Measurements from ENCODE around the gene SERPINE1.
"Not testable (repeated sequence)": the region's sequence is repeated elsewhere in the genome, so short reads cannot be mapped to it uniquely, and the experiment has no call there.

SERPINE1 gene

DNA sequence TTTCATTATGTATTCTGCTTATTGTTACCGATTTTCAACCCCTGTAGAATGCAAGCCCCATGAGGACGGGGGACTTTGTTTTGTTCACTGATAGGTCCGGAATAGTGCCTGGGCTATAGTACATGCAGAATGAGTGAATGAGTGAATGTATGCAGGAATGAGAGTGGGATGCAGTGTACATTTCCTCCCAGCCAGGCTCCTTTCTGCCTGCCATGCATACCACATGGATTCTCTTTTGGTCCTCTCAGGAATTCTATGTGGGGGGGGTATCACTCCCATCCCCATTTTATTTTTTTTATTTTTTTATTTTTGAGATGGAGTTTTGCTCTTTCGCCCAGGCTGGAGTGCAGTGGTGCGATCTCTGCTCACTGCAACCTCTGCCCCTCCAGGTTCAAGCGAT lies 24.9 kb upstream of the SERPINE1 start:
- DNase-seq, result no peak

GRCh38 chr7:101103701-101104100 lies 23.2 kb upstream of the SERPINE1 start:
- DNase-seq, result not testable (repeated sequence)

- peak; percentile 24 to 68 (median 56) for DNase-seq
Measured at GRCh38 chr7:101104193-101104713, 22.7 kb upstream of the SERPINE1 start.

- DNase-seq, result no peak
Measured at GRCh38 chr7:101104799-101105198, 22.1 kb upstream of the SERPINE1 start.

- DNase-seq, result not testable (repeated sequence)
Measured at GRCh38 chr7:101105248-101105647, 21.7 kb upstream of the SERPINE1 start.

DNA sequence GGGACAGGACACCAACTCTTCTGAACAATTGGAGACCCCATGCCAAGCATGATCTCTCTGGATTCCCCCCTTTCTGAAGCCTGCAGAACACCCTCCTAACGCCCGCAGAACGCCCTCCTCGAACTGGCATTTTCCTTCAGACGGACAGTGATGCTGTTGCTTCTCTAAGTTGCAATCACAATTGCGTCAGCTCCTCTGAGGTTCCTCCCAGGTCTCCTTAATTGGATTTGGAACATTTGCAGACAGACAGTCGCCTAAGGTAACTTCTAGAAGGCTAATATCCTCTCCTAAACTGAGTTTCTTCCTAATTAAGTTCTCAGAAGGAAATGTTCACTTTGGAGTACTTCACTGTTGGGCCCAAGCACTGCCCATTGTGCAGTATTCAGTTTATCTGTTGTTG lies 20.5 kb upstream of the SERPINE1 start:
- DNase-seq, result peak in 3 of 4 experiments; percentile 44 to 61 (median 49)

- peak; percentile 82 to 89 (median 89) for DNase-seq
Measured at GRCh38 chr7:101108330-101108857, 18.5 kb upstream of the SERPINE1 start.

GRCh38 chr7:101108961-101109360 lies 17.9 kb upstream of the SERPINE1 start:
- no peak for DNase-seq

DNA sequence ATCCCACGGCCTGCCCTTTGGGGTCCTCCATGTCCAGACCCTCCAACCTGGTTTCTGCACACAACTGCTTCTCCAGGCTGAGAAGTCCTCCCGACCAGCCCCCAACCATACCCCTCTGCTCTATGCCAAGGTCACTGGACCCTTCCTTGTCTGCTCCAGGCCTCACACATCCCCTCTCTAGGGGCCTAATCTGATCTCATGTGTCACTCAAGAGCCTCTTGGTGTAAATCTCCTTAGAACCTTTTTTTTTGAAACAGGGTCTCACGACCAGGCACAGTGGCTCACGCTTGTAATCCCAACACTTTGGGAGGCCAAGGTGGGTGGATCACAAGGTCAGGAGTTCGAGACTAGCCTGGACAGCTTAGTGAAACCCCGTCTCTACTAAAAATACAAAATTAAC lies 17.5 kb upstream of the SERPINE1 start:
- DNase-seq, result no peak

- no peak for DNase-seq
Measured at GRCh38 chr7:101111261-101111660, 15.6 kb upstream of the SERPINE1 start.

DNA sequence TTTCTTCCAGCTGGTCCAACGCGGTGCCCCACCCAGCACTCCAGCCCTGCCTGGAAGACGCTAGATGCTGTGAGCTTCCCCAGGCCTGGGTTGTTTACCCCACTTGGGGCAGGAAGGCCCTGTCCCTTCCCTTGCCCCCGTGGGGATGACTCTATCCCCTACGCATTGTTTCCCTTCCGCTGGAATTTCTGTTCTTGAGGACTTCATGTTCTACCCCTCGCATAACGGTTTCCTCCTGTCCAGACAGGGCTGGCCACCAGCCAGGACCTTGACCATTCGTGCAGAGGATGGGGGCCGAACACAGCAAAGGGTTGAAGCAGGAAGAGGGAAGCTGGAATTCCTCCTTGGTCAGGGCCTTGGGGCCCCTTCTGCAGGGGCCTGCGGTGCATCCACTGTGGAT lies 14.7 kb upstream of the SERPINE1 start:
- DNase-seq, result no peak

DNA sequence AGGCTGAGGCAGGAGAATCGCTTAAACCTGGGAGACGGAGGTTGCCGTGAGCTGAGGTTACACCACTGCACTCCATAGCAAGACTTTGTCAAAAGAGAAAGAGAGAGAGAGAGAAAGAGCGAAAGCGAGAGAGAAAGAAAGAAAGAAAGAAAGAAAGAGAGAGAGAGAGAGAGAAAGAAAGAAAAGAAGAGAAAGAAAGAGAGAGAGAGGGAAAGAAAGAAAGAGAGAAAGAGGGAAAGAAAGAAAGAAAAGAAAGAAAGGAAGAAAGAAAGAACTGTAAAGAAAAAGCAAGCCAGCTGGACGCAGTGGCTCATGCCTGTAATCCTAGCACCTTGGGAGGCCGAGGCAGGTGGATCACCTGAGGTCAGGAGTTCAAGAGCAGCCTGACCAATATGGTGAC lies 13.8 kb upstream of the SERPINE1 start:
- not testable (repeated sequence) for DNase-seq

DNA sequence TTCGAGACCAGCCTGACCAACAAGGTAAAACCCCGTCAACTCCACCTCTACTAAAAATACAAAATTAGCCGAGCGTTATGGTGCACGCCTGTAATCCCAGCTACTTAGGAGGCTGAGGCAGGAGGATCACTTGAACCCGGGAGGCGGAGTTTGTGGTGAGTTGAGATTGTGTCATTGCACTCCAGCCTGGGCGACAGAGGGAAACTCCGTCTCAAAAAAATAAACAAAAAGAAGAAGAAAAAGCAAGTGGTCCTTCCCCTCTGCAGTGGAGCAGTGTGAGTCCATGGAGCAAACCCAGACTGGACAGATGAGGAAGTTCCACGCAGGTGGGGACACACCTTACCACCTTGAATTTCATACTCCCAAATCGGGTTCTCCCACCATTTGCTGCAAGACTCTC lies 13.1 kb upstream of the SERPINE1 start:
- DNase-seq, result no peak

DNA sequence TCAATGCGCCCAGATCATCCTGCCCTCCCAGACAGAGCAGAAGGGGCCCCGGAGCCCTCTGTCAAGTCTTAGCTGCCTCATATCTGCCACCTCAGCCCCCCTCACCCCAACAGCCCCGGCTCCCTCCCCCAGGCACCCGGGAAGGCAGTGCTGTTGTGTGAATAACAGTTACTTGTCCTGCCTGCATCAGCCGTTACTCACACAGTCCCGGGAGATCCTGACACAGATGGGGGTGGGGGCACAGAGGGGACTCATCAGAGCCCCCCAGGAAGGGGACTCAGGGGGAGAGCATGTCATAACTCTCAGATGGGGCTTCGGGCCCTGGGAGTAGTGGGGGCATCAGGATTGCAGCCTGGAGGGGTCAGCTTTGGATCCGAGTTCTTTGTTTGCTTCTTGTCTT lies 12.4 kb upstream of the SERPINE1 start:
- no peak for DNase-seq

GRCh38 chr7:101115215-101115614 lies 11.7 kb upstream of the SERPINE1 start:
- DNase-seq, result no peak

DNA sequence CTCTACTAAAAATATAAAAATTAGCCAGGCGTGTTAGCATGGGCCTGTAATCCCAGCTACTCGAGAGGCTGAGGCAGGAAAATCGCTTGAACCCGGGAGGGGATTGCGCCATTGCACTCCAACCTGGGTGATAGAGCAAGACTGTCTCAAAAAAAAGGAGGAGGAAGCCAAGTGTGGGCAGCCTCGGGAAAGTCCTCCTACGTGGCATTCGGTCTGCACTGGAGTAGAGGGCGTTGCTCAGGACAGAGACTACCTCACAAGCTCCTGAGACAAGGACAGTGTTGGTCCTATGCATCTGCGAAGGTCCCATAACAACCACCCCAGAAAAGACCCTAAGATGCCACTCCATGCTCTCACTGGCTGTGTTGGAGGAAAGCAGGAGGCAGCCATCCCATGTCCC lies 10.0 kb upstream of the SERPINE1 start:
- DNase-seq, result no peak

- DNase-seq, result no peak
Measured at GRCh38 chr7:101118856-101119255, 8.0 kb upstream of the SERPINE1 start.

GRCh38 chr7:101119876-101120275 lies 7.0 kb upstream of the SERPINE1 start:
- no peak for DNase-seq

- DNase-seq, result no peak
Measured at GRCh38 chr7:101120315-101120714, 6.6 kb upstream of the SERPINE1 start.

- not testable (repeated sequence) for DNase-seq
Measured at GRCh38 chr7:101121631-101121990, 5.3 kb upstream of the SERPINE1 start.

DNA sequence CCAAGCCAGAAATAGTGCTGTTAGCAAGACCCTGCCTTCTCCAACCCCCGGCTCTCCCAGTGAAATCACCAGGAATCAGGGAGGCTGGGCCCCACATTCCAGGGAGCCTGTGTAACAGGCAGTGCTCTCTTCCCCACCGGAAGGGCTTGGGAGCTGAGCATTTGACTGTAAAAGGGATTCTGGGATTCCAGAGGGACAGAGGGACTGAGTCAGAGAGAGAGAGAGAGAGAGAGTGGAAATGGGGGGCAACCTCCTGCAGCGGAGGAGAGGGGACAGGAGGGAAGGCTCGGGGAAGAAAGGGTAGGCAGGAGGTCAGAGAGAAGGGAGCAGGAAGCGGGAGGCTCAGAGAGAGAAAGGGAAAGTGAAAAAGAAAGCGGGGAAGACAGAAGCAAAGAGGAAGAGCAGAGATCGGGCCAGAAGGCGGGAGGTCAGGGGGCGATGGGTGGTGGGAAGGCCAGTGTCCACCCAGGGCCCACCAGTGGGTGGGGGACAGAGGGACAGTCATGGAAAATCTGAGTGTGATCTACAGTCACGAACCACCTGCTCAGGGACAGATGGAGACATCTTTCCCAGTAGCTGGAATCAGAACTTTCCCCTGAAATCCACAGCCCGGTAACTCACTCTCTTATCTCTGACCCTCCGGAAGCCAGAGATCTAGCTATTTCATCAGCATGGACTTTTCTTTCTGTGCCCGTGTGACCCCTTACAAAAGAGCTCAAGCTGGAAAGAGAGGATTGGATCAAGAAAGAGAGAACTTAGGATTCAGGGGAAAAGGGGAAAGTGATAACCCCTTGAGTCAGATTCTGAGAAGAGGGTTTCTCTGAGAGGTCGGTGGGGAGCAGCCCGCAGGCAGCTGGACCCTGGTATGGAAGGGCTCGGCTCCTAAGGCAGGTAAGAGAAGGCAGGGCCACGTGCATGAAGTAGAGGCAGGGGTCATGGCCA lies 4.6 kb upstream of the SERPINE1 start:
- peak in 2 of 4 experiments; percentile 29 to 45 for DNase-seq

DNA sequence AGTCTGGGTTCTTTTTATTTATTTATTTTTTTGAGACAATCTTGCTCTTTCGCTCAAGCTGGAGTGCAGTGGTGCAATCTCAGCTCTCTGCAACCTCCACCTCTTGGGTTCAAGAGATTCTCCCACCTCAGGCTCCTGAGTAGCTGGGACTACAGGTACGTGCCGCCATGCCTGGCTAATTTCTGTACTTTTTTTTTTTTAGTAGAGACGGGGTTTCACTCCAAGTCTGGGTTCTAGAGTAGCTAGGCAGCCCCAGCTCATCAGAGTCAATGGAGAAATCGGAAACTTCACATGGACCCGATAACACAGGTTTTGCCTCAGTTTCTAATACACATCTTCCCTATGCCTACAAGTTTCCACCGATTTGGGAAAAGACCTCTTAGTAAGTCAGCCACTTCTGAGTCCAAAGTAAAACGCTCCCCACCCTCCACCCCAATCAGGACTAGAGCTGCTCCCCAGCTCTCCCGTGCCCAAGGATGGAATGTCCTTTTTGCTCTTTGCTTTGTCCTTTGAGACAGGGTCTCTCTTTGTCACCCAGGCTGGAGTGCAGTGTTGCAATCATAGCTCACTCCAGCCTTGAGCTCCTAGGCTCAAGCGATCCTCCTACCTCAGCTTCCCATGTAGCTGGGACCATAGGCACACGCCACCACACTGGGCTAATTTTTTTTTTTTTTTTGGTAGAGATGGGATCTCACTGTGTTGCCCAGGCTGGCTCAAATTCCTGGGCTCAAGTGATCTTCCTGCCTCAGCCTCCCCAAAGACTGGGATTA lies 3.8 kb upstream of the SERPINE1 start:
- no peak for DNase-seq

- DNase-seq, result no peak
Measured at GRCh38 chr7:101123703-101124068, 3.2 kb upstream of the SERPINE1 start.
